Endodermal cell (in vitro differentiated cells): Measurements from ENCODE around the gene HEBP1. TPM values are rescaled to one million over a fixed set of nuclear protein-coding genes. Genes with fewer than 3 reads are reported as not detected.

ENCODE experiments used
- DNase-seq: peaks from one replicate; pipeline ENCODE4 v3.0.0-alpha.2; 2017
- H3K27ac ChIP-seq: 2 replicates; pipeline ENCODE4 v1.5.1; 2013; ENCODE audit warnings: mild to moderate bottlenecking, low read depth, low read length, moderate library complexity
- H3K27me3 ChIP-seq: 2 replicates; pipeline ENCODE4 v1.6.1; 2013; ENCODE audit warnings: mild to moderate bottlenecking, low read length, moderate library complexity; ENCODE audit not compliant: insufficient read depth, control insufficient read depth, poor library complexity, severe bottlenecking
- H3K36me3 ChIP-seq: 2 replicates; pipeline ENCODE4 v1.7.0; 2013; ENCODE audit warnings: mild to moderate bottlenecking, low read length, moderate library complexity; ENCODE audit not compliant: control insufficient read depth, insufficient read depth
- H3K4me1 ChIP-seq: one replicate; pipeline ENCODE4 v1.7.0; 2013; ENCODE audit warnings: low read length; ENCODE audit not compliant: control insufficient read depth, insufficient read depth
- H3K4me3 ChIP-seq: 2 replicates; pipeline ENCODE4 v1.5.1; 2013; ENCODE audit warnings: mild to moderate bottlenecking, low read length, moderate library complexity
- H3K9ac ChIP-seq: 2 replicates; pipeline ENCODE4 v1.6.1; 2013; ENCODE audit warnings: mild to moderate bottlenecking, low read length, moderate library complexity; ENCODE audit not compliant: poor library complexity, severe bottlenecking; ENCODE audit errors: extremely low read depth
- H3K9me3 ChIP-seq: 2 replicates; pipeline ENCODE4 v1.6.1; 2013; ENCODE audit warnings: mild to moderate bottlenecking, low read length, moderate library complexity; ENCODE audit not compliant: control insufficient read depth
- H3K27ac Mint-ChIP-seq: 2 replicates; pipeline ENCODE4 v1.8.0; 2020; ENCODE audit warnings: mixed read lengths
- H3K27me3 Mint-ChIP-seq: 2 replicates; pipeline ENCODE4 v1.8.0; 2021; ENCODE audit warnings: mild to moderate bottlenecking, mixed read lengths; ENCODE audit not compliant: insufficient read depth
- H3K36me3 Mint-ChIP-seq: 2 replicates; pipeline ENCODE4 v1.8.0; 2020; ENCODE audit warnings: low read depth, mixed read lengths
- H3K4me1 Mint-ChIP-seq: 2 replicates; pipeline ENCODE4 v1.8.0; 2020; ENCODE audit warnings: mixed read lengths
- H3K4me3 Mint-ChIP-seq: 2 replicates; pipeline ENCODE4 v1.8.0; 2020; ENCODE audit warnings: mild to moderate bottlenecking, moderate library complexity, mixed read lengths
- H3K9me3 Mint-ChIP-seq: 2 replicates; pipeline ENCODE4 v1.8.0; 2020; ENCODE audit warnings: mild to moderate bottlenecking, mixed read lengths
- CTCF ChIP-seq: fragments of 200-600 bp; sonication (generic); conservative IDR thresholded peaks from 2 replicates; pipeline ENCODE4 v1.5.0; 2021; ENCODE audit warnings: antibody characterized with exemption, mild to moderate bottlenecking
- WGBS, 2 experiments: methylation state at CpG; one replicate each; pipeline versions ENCODE4 v1.1.5 to v1.1.7; 2013; ENCODE audit warnings: missing lambda C conversion rate in 2 of 2, mixed read lengths in 1 of 2; ENCODE audit not compliant: insufficient coverage in 1 of 2, insufficient read length in 1 of 2; 5-methylcytosine and 5-hydroxymethylcytosine counted together
- total RNA-seq, 2 donors: library from RNA; stranded (reverse); fragmentation: NEBNext Ultra II Directional in 1 of 2; extraction: Animal tissue kit (Norgen Biotek cat#: 25700) in 1 of 2; gene quantifications; 2 replicates in 1 of 2; 3 replicates in 1 of 2; pipeline ENCODE4 v1.2.1, GENCODE V29; 2021

Gene HEBP1
- total RNA-seq, 2 donors from 2014 or later, result 27.4 to 29.1 TPM

DNA sequence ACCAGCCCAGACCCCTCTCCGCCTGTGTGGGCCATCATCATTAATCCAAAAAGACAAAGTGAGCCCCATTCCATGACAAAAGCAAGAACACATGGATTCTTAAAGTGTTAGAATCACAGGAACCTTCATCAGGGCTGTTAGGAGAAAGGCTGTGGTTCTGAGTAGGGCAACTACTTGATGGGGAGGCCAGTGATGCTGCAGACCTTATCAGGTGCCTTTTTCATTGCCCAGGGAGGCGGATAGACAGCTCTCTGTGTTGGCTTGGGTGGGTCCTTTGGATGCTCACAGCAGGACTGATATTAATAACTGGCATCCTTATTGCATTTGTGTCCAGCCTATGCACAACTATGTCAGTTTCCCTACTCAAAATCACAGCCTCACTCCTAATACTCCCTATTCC, 2.3 kb downstream of the HEBP1 start:
- Mint-ChIP-seq H3K9me3 (no peaks in the 10 kb centered on the region), H3K36me3 (no peaks in the 10 kb centered on the region), H3K27me3 (peaks cover 28% of the 10 kb centered on the region), H3K27ac (no peak overlapping the region), H3K4me3 (no peak overlapping the region), H3K4me1 (peaks cover 24% of the 10 kb centered on the region)
- Histone ChIP-seq H3K27me3 (peaks cover 13% of the 10 kb centered on the region), H3K27ac (no peak overlapping the region), H3K9me3 (no peaks in the 10 kb centered on the region), H3K4me1 (peaks cover 4% of the 10 kb centered on the region), H3K36me3 (no peaks in the 10 kb centered on the region), H3K9ac (no peak overlapping the region), H3K4me3 (no peak overlapping the region)
- 58 to 64% methylated on average over 2 of the region's 2 CpGs for WGBS, 2 experiments
- TF ChIP-seq CTCF, result no peak
- no peak for DNase-seq

- H3K36me3 Mint-ChIP-seq, result no peaks in the 10 kb centered on the region
- Histone ChIP-seq H3K9me3 (no peaks in the 10 kb centered on the region), H3K9ac (no peak overlapping the region), H3K4me1 (peaks cover 4% of the 10 kb centered on the region), H3K36me3 (no peaks in the 10 kb centered on the region), H3K27ac (no peak overlapping the region), H3K27me3 (peaks cover 7% of the 10 kb centered on the region), H3K4me3 (no peak overlapping the region)
- no peaks in the 10 kb centered on the region for H3K9me3 Mint-ChIP-seq
- WGBS, 2 experiments, result 85 to 92% methylated on average over 2 to 3 of the region's 3 CpGs
- no peak for TF ChIP-seq CTCF
- peaks cover 23% of the 10 kb centered on the region for H3K27me3 Mint-ChIP-seq
- no peak overlapping the region for H3K4me3 Mint-ChIP-seq
- no peak overlapping the region for H3K27ac Mint-ChIP-seq
- no peak for DNase-seq
- peaks cover 28% of the 10 kb centered on the region for H3K4me1 Mint-ChIP-seq
Observed at GRCh38 chr12:12997156-12997555, 2.9 kb downstream of the HEBP1 start.

GRCh38 chr12:12996209-12996608, 3.9 kb downstream of the HEBP1 start:
- Histone ChIP-seq H3K4me1 (peaks cover 4% of the 10 kb centered on the region), H3K27me3 (no peaks in the 10 kb centered on the region), H3K36me3 (no peaks in the 10 kb centered on the region), H3K9ac (no peak overlapping the region), H3K27ac (no peak overlapping the region), H3K4me3 (no peak overlapping the region), H3K9me3 (no peaks in the 10 kb centered on the region)
- Mint-ChIP-seq H3K4me1 (peaks cover 26% of the 10 kb centered on the region), H3K36me3 (no peaks in the 10 kb centered on the region), H3K4me3 (no peak overlapping the region), H3K27ac (no peak overlapping the region), H3K9me3 (no peaks in the 10 kb centered on the region), H3K27me3 (peaks cover 16% of the 10 kb centered on the region)
- DNase-seq, result no peak
- WGBS, 2 experiments, result 90 to 92% methylated on average over 1 to 3 of the region's 3 CpGs
- TF ChIP-seq CTCF, result no peak
